SU-DHL-6 (cell line): ENCODE results near the gene MAP3K21.

Experiments used
- CTCF ChIP-seq: fragments of 200-600 bp; sonication (generic); IDR thresholded peaks from one replicate; pipeline ENCODE4 v1.5.1; 2017; ENCODE audit warnings: antibody characterized with exemption, mild to moderate bottlenecking, low read length, moderate library complexity; ENCODE audit not compliant: insufficient read depth, poor library complexity, severe bottlenecking
- EZH2phosphoT487 ChIP-seq: fragments of 200-600 bp; sonication (generic), shearing (Covaris generic); conservative IDR thresholded peaks from 2 replicates; pipeline ENCODE4 v1.6.1; 2018; ENCODE audit warnings: mild to moderate bottlenecking, antibody characterized with exemption, low read length, moderate library complexity, mixed read lengths

- no peak for TF ChIP-seq CTCF
- TF ChIP-seq EZH2phosphoT487: no peak
Observed at GRCh38 chr1:233323718-233324117, 3.8 kb upstream of the MAP3K21 start.
